Stimulated activated CD8-positive, alpha-beta memory T cell treated with anti-CD3 and anti-CD28 coated beads, Interleukin-7, amount 100 ng/mL, for 1 hour (primary cell): Measurements from ENCODE around the gene PHF21B.
"Not testable (repeated sequence)": the region's sequence is repeated elsewhere in the genome, so short reads cannot be mapped to it uniquely, and the experiment has no call there.

Experiments used
- DNase-seq, 2 donors: peaks; one replicate each; pipeline ENCODE4 v3.0.0-alpha.2; 2020; ENCODE audit warnings: low read depth in 2 of 2

Gene PHF21B

DNA sequence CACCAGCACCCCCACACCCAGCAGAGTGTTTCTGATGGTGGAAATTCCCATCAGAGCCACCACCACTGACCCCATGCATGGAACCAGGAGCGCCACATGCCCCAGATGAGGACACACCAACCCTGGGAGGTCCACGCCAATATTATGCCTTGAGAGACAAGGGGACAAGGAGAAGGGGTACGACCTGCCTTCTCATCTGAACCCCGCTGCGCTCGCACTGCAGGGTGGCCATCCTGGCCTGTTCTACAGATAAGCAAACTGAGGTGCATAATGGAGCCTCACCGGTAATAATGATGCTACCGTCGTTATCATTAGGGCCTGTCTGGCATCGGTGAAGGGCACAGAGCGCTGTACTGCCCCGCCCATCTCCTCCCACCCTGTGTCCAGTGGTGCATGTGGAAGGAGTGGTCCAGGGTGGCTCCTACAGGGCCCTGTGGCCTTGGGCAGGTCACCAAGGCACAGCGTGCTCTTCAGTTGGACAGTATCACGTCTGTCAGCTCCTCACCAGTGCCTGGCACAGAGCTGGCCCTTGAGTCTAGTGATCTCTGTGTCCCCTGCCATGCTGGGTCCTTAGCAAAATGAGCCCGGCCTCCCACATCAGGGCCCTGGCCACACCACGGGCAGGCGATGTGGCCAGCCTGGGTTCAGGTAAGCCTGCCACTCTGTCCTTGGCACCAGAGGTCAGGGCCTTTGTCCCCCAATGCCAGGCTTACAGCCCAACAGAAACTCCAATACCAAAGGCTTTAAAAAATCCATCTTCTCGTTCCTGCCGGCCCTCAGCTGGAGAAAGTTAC lies 92.2 kb downstream of the PHF21B start:
- no peak for DNase-seq

DNA sequence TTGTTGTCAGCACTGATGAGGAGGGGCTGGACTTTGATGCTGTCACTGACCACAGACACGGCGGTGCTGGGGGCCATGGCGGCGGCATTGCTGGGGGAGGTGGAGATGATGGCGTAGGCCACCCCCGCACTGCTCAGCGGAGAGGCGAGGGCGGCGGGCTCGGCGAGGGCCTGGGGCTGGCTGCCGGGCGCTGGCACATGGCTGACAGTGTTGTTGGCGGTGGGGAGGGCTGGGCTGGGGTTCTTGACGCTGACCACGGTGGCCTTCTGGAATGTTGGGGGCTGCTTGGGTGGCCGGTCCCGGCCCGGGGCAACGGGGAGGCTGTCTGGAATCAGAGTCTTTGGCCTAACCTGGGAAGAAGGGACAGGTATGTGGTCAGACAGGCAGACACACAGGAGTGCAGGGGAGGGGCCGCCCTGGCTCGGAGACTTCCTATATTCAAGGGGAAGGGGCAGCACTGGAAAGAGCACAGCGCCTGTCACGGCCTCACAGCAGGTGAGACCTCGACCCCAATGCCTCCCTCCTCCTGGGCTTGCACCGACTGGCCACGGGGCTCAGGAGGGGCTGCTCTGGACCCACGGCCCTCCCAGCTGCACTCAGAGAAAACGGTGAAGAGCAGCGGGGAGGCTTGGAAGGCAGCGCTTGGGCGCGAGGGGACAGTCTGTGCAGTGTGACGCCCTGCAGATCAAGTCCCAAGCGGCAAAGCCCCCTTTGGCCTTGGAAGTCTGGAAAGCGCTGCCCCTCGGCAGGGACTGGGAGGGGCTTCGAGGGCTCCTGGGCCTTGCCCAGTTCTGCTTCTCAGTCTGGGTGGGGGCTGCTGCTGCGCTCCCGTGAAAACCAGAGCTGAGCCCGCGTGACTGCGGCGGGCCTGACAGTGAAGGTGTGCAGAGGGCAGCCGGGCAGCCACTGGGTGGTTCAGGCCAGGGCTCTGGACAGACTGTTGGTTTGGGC lies 93.2 kb downstream of the PHF21B start:
- no peak for DNase-seq

DNA sequence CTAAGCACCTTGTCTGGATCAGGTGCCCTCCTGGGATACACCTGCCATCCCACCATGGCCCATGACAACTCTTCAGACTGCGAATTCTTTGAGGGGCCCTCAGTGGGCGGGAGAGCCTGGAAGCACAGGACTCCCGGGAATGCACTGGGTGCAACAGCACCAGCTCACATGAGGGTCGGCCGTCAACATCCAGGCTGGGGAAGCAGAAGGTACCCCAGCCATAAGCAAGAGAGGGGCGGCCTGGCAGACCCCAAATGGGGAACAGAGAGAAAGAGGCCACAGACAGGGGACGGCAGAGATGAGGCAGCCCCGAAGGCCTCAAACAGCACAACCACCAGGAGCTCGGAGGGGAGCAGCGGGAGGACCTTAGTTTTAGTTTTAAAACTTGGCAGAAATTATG lies 94.4 kb downstream of the PHF21B start:
- DNase-seq, result no peak

DNA sequence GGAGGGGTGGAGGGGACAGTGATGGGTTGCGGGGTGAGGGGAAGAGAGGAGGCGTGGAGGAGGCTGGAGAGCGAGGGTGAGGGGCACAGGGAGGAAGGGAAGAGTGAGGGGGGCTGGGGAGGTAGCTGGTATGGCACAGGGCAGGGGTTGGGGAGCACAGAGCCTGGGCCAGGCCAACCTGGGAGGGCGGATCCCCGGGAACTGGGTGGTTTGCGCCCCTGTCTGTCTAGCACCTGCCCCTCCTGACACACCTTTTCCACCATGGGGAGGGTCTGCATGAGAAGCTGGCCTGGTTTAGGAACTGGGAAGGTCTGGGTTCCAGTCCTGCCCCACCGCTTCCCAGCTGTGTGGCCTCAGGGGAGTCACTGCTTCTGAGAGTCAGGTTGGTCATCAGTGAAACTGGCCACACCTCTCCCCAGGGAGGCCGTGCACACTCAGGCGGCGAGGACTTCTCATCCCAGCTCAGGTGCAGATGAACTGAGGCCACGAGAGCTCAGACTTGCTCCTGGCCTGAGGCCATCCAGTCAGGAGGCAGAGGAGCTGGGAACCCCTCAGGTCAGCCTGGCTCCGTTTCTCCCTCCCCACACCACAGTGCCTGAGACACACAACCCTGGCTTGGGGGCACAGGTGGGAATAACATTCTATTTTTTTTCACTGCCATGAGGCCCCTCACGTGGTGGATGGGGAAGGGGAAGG lies 95.6 kb downstream of the PHF21B start:
- DNase-seq, result no peak

DNA sequence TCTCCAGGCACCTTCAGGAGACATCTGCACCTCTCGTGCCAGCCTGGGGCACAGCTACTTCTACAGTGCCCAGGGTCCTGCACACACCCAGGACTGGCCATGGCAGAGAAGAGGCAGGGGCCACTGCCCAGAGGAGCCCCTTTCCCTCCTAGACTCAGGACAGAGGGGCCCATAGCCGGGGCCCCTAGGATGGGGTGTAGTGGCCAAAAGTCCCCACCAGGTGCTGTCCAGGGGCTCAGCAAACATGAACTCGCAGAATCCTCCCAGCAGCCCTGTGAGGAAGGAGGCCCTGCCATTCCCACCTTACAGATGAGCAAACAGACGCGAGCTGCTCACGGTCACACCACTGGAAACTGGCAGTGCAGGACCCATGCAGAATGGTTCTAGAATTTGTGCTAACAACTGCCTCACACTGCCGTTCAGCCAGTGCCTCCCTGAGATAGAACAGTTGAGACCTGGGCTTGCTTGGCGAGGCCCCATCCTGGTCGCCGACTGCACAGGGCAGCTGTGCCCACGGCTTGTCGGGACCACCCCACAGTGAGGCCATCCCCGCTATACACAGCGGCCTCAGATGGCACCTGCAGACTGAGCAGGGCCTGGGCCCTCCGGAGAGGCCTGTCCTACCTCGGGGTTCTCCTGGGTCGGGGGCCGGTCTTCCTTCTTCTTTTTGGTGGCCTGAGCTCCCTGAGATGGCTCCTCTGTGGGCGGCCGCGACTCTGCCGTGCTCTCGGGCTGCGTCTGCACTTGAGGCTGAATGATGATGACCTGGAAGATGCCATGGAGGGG lies 96.4 kb downstream of the PHF21B start:
- DNase-seq, result no peak

DNA sequence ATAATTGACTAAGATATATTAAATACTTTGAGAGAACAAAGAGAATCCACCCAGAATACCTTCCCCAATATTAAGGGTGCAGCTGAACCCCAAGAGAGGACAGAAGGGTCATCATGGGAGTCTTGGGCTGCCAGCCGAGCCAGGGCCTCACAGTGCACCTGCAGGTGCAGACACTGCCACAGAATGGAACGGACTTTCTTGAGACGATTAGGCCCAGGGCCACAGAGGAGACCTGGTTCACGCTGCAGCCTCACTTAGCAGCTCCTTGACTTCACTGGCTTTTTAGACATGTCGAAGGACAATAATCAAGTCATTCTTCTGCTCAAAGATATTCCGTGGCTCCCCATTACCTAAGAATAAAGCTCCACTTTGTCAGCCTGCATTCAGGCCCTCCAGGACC lies 100.6 kb downstream of the PHF21B start:
- DNase-seq, result no peak

DNA sequence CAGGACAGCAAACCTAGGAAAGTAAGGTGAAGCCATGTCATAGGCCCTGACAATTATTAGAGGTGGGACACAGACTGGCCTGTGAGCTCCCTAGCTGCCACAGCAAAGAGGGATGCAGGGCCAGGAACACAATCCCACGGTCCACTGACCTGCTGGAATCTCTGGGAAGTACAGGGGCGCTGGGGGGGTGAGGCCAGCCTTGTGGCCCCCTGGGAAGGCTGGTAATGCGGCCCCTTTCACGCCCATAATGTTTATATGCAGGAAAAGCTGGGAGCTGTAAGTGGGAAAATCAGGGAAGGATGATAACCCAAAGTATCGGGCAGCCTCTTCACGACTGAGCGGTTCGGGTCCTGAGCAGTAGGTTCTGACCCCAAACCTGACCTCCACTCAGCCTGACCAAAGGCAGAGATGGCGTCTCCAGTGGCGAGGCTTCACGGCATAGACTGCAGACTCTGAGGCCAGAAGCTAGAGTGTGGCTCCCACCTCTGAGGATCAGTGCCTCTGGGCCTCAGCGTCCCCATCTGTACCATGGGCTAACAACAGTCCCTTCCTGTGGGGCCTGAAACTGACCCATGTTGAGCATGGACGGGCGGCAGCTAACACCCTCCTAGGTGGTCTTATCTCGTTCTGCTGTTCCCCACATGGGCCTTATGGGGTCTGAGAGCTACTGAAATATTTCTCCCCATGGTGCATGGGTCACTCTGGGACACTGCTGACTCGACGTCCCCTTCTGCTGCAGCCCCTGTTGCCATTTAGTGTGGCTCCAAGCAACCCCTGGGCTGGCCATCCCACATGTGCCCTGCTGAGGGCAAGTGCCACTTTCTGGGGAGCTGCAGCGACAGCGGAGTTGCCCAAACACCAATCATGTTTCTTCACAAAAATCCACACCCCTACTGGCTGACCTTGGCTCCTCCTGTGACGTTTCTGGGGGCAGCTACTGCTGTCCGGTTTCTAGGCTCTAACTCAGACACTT lies 101.8 kb downstream of the PHF21B start:
- no peak for DNase-seq

DNA sequence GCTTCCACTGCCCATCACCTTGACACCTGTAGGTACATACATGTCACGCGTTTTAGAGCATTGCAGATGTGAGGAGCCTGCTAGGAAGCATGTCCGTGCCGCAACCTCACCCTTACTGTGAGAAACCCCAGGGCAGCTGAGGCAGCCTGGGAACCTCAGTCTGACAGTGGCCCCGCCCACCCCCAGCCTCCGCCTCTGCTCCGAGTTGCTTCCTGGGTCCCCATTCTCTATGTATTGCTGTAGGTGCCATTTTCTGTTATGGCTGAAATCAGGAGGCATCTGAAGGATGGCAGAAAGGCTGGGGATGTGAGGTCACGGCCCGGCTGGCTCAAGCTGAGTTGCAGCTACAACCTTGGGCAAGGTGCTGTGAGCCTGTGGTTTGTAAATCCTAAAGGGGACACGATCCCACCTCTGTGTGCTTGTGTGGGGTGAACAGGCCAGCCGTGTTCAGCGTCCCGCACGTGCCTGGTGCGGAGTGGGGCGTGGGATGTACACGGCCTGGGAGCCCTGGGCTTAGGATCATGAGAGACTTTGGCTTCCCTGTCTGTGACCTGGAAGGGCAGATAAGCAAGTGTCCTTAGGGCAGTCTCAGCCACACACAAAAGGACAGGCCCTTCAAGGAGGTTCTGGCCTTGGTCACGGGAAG lies 102.7 kb downstream of the PHF21B start:
- DNase-seq, result no peak

DNA sequence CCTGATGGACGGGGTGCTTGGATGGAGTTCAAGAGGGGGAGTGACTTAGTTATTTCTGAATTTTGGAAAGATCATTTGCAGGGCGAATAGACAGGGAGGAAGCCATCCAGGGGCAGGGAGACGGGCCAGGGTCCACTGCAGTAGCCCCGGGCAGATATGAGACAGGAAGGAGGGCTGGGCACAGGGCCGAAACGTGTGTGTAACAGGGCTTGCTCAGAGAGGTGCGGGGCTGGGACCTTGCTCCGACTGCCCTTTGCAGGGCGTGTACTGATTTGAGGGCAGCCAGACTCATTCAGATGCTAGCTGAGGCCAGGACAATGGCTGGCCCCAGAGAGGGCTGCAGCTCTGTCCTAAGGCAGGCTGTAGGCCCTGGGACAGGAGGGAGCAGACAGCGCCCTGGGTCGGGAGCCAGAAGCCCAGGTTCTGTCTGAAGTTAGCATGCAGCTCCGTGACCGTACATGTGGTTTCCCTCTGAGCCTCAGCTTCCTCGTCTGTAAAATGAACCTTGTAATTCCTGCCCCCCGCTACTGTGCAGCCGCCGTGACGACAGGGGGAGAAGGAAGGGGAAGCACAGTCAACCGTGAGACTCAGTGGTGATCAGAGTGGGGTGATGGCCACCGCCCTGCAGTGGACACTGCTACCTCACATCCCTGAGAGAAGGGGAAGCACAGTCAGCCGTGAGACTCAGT lies 103.4 kb downstream of the PHF21B start:
- DNase-seq, result no peak

DNA sequence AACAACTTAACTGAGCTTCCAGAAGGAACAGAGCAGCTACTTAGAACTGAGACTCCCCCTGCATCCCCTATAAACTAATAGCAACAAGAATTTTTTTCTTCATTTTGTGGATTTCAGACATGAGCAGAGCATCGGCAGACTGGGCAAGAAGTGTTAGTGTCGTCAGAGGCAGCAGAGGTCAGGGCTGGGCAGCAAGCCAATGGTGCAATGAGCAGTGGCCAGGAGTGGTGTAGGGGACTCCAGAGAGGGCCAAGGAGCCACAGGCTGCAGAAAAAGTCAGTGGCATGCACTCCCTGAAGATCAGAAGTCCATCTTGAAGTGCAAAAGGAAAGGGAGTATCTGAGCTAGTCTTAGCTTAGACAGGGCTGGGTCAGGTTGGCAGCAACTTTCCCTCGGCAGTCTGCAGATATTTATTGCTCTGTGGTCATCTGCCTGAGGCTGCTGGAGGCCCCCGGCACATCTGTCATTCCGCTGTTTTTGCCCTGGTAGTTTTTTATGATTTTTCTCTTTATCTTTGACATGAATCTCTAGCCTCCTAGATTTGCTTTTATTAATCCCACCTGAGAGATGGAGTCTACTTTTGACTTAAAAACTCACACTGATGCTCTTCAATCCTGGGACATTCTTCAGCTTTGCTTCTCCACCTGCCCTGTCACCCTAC lies 105.2 kb downstream of the PHF21B start:
- DNase-seq, result not testable (repeated sequence)

DNA sequence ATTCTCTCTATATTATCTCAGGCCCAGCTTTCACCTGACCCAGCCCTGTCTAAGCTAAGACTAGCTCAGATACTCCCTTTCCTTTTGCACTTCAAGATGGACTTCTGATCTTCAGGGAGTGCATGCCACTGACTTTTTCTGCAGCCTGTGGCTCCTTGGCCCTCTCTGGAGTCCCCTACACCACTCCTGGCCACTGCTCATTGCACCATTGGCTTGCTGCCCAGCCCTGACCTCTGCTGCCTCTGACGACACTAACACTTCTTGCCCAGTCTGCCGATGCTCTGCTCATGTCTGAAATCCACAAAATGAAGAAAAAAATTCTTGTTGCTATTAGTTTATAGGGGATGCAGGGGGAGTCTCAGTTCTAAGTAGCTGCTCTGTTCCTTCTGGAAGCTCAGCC lies 106.6 kb downstream of the PHF21B start:
- not testable (repeated sequence) for DNase-seq

DNA sequence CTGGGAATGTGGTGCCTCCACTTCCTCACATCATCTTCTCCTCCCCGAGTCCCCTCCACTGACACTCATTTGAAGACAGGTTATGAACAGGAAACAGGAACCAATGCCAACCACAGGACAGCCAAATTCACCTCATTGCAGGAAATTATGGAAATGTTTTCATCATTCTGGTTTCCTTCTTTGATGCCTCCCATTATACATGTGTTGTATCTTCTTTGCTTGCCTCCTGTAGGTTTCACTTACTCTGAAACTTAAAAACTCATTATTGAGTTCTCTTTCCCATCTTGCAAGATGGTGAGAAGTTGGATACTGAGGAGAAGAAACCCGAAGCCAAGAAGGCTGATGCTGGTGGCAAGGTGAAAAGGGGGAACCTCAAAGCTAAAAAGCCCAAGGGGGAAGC lies 108.5 kb downstream of the PHF21B start:
- no peak for DNase-seq

DNA sequence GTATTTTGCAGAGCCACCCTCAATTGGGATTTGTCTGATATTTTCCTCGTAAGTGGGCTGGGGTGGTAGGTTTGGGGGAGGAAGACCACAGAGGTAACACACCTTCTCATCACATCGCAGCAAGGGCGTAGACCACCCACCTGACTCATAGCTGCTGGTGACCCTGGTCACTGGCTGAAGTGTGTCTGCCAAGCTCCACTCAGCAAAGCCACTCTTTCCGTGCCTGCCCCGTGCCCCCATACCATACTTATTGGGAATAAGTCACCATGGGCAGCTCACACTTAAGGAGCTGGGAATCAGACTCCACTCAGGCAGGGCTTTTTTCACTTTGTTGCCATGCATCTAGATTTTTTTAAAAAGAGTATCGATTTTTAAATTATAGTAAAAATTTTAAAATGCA lies 111.6 kb downstream of the PHF21B start:
- no peak for DNase-seq

DNA sequence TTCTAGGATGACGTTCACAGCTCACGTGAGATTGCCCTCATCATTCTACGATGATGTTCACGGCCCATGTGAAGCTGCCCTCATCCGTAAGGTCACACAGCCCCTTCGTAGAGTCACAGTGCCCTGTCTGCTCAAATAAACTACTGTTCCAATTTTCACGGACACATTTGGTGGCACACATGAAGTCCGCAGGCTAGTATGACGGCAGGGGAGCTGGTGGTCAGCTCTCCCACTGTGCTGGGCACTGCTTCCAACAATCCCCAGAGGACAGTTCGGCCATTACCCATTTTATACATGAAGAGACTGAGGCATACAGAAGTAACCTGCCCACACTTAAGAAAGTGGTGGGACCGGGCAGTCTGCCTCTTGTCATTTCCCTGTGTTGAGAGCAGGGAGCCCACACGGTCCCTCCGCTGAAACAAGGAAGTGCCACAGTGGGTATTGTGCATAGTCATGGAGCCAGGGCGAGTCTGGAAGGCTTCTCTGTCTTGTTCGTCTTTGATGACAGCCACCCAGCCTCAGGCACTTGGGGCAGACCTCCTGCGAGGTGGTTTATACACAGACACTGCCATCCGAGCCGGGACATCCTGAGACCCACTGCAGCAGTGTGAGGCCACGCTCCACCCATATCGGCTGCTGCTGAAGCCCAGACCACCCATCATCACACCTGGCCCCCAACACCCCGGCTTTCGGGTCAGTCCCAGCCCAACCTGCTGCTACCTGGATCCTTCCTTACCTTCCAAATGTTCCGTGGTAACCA lies 114.3 kb downstream of the PHF21B start:
- DNase-seq, result no peak

DNA sequence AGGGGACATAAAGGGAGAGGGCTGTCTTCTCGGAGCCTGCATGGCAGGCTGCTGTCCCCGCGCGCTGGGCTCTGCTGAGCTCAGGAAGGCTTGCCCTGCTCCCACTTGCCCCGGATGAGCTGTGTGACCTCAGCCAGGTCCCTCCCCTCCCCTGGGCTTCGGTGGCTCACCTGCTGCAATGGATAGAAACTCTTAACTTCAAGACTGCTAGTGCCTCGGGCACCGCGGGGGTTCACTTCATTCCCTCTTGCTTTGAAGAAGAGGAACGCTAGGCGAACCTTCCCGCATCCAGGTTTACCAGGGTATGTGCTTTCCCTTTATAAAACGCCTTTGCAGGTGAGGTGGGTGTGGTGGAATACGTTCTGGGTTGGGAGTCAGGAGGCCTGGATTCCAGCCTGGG lies 115.0 kb downstream of the PHF21B start:
- DNase-seq, result no peak

DNA sequence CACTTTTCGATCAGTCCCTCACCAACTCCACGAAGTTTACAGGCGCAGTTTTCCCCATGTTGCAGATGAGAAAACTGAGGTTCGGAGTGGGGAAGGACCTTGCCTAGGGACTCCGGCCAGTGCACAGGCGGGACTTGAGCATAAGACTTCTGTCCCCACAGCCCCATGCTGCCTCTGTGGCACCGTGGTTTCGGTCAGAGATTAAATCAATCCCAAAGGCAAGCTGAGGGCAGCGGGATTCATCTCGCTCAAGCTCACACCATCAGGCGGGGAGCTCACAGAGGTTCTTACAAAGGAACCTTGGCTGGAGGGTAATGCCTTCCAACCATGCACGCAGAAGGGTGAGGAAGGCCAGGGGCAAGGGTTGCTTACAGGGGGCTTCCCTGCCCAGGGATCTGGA lies 115.5 kb downstream of the PHF21B start:
- no peak for DNase-seq

DNA sequence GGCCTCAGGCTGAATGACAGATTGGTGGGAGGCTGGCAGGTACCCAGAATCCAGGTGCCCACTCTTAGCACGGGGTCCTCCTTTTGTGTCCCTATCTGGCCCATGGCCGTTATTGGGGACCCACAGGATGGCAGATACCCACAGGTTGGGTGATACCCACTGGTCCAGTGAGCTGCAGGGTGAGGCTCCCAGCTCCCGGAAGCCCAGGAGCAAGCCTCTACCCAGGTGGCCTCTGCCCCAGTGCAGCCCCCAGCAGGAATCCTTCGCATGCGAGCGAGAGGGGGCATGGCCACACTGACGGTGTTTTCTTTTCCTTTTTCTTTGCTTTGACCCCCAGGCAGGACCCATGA lies 116.1 kb downstream of the PHF21B start:
- DNase-seq, result no peak
